Measurements from ENCODE around the gene KCNA1.

- TF ChIP-seq CTCF (IDR thresholded peaks at IDR 0.05; ENCODE audit: poor library complexity) (no peak), EZH2 (IDR thresholded peaks at IDR 0.05; ENCODE audit: borderline replicate concordance) (no peak), EZH2phosphoT487 (IDR thresholded peaks at IDR 0.05; ENCODE audit: low read depth, severe bottlenecking, unreplicated experiment) (no peak)
These were observed 51.6 kb downstream of the KCNA1 start for GRCh38 chr12:4961311-4961710.
